Osteocyte (in vitro differentiated cells): ENCODE data around the gene TAF11L10. TPM values are rescaled to one million over a fixed set of nuclear protein-coding genes. Genes with fewer than 3 reads are reported as not detected.
A peak's percentile ranks its signal among the peaks of the same experiment; 100 is the strongest.
"Not testable (repeated sequence)": the region's sequence is repeated elsewhere in the genome, so short reads cannot be mapped to it uniquely, and the experiment has no call there.

ENCODE experiments used
- DNase-seq: peaks from one replicate; pipeline ENCODE4 v3.0.0; 2021; ENCODE audit warnings: mixed read lengths; ENCODE audit not compliant: unreplicated experiment; ENCODE audit errors: extremely low spot score
- H3K27ac Mint-ChIP-seq: one replicate; pipeline ENCODE4 v1.8.0; 2021; ENCODE audit warnings: mild to moderate bottlenecking, mixed read lengths; ENCODE audit not compliant: unreplicated experiment
- H3K27me3 Mint-ChIP-seq: one replicate; pipeline ENCODE4 v1.8.0; 2021; ENCODE audit warnings: mixed read lengths; ENCODE audit not compliant: unreplicated experiment
- H3K36me3 Mint-ChIP-seq: one replicate; pipeline ENCODE4 v1.8.0; 2021; ENCODE audit warnings: mixed read lengths; ENCODE audit not compliant: unreplicated experiment
- H3K4me1 Mint-ChIP-seq: one replicate; pipeline ENCODE4 v1.8.0; 2021; ENCODE audit warnings: mixed read lengths; ENCODE audit not compliant: unreplicated experiment
- H3K4me3 Mint-ChIP-seq: one replicate; pipeline ENCODE4 v1.8.0; 2021; ENCODE audit warnings: mild to moderate bottlenecking, moderate library complexity, mixed read lengths; ENCODE audit not compliant: unreplicated experiment
- H3K9me3 Mint-ChIP-seq: one replicate; pipeline ENCODE4 v1.8.0; 2021; ENCODE audit warnings: mixed read lengths; ENCODE audit not compliant: unreplicated experiment
- total RNA-seq: library from RNA; stranded (reverse); gene quantifications from 2 replicates; pipeline ENCODE4 v1.2.1, GENCODE V29; 2021
- TF ChIP-seq, protein P1 (sequence below): fragments of 200-600 bp; sonication (generic); IDR thresholded peaks from 2 replicates; pipeline ENCODE4 v1.5.0; 2021; ENCODE audit warnings: antibody characterized with exemption, mild to moderate bottlenecking, moderate library complexity

The TAF11L10 gene
- total RNA-seq, 1 donor from 2014 or later = not detected

- Mint-ChIP-seq H3K9me3 (peaks cover 7% of the 10 kb centered on the region), H3K4me1 (no peaks in the 10 kb centered on the region), H3K36me3 (no peaks in the 10 kb centered on the region), H3K4me3 (no peak overlapping the region), H3K27ac (no peak overlapping the region), H3K27me3 (peaks cover 3% of the 10 kb centered on the region)
- no peak for DNase-seq
- TF ChIP-seq, protein P1, sequence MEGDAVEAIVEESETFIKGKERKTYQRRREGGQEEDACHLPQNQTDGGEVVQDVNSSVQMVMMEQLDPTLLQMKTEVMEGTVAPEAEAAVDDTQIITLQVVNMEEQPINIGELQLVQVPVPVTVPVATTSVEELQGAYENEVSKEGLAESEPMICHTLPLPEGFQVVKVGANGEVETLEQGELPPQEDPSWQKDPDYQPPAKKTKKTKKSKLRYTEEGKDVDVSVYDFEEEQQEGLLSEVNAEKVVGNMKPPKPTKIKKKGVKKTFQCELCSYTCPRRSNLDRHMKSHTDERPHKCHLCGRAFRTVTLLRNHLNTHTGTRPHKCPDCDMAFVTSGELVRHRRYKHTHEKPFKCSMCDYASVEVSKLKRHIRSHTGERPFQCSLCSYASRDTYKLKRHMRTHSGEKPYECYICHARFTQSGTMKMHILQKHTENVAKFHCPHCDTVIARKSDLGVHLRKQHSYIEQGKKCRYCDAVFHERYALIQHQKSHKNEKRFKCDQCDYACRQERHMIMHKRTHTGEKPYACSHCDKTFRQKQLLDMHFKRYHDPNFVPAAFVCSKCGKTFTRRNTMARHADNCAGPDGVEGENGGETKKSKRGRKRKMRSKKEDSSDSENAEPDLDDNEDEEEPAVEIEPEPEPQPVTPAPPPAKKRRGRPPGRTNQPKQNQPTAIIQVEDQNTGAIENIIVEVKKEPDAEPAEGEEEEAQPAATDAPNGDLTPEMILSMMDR = no peak
Measured at GRCh38 chr5:17614872-17615605, 17.4 kb upstream of the TAF11L10 start.

DNA sequence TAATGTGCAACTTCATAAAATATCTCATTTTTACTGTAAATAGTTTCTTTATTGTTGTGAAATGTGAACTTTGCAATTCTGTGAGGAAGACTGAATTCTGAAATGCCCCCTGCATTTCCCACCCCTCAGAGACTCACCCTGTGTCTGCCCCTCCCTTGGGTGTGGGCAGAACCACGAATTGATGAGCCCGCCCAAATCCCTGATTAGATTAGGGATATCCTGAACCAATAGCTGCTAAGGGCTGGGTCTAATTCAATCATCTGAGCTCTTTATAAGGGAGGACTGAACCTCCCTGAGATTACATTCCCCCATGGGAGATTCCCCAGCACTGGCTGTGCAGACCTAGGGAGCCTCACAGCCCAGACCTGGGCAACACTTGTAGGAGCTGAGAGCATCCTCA is 12.5 kb upstream of the TAF11L10 start, which contains the start of gene TAF11L12:
TSS of gene TAF11L12 (plus strand) at position 301 of the 400 bp plus-strand sequence.
- DNase-seq, H3K4me1 Mint-ChIP-seq, H3K36me3 Mint-ChIP-seq, H3K9me3 Mint-ChIP-seq, H3K27ac Mint-ChIP-seq, H3K4me3 Mint-ChIP-seq, H3K27me3 Mint-ChIP-seq: not testable (repeated sequence)

DNA sequence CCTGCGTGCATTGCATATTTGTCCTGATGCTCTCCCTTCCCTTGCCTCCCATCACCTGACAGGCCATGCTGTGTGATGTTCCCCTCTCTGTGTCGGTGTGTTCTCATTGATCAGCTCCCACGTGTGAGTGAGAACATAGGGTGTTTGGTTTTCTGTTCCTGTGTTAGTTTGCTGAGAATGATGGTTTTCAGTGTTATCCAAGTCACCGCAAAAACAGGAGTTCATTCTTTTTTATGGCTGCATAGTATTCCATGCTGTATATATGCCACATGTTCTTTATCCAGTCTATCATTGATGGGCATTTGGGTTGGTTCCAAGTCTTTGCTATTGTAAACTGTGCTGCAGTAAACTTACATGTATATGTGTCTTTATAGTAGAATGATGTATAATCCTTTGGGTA is 9.8 kb upstream of the TAF11L10 start:
- H3K4me3 Mint-ChIP-seq, H3K27me3 Mint-ChIP-seq, H3K9me3 Mint-ChIP-seq, DNase-seq, H3K36me3 Mint-ChIP-seq, H3K27ac Mint-ChIP-seq: not testable (repeated sequence)
- peaks cover 17% of the 10 kb centered on the region for H3K4me1 Mint-ChIP-seq

GRCh38 chr5:17604951-17605350 is 7.3 kb upstream of the TAF11L10 start:
- TF ChIP-seq, protein P1 = no peak
- H3K27me3 Mint-ChIP-seq = no peaks in the 10 kb centered on the region
- no peaks in the 10 kb centered on the region for H3K36me3 Mint-ChIP-seq
- DNase-seq = no peak
- H3K27ac Mint-ChIP-seq = no peak overlapping the region
- H3K9me3 Mint-ChIP-seq = no peaks in the 10 kb centered on the region
- H3K4me1 Mint-ChIP-seq = peaks cover 17% of the 10 kb centered on the region
- H3K4me3 Mint-ChIP-seq = no peak overlapping the region

DNA sequence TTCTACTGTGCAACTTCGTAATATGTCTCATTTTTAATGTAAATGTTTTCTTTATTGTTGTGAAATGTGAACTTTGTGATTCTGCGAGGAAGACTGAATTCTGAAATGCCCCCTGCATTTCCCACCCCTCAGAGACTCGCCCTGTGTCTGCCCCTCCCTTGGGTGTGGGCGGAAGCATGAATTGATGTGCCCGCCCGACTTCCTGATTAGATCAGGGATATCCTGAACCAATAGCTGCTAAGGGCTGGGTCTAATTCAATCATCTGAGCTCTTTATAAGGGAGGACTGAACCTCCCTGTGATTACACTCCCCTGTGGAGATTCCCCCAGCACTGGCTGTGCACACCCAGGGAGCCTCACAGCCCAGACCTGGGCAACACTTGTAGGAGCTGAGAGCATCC is 6.3 kb upstream of the TAF11L10 start, which contains the start of gene TAF11L11:
TSS of gene TAF11L11 (plus strand) at position 304 of the 400 bp plus-strand sequence.
- H3K4me1 Mint-ChIP-seq = peaks cover 17% of the 10 kb centered on the region
- DNase-seq, H3K36me3 Mint-ChIP-seq, H3K27me3 Mint-ChIP-seq, H3K27ac Mint-ChIP-seq, H3K4me3 Mint-ChIP-seq, H3K9me3 Mint-ChIP-seq: not testable (repeated sequence)

- H3K4me1 Mint-ChIP-seq, H3K27ac Mint-ChIP-seq, H3K36me3 Mint-ChIP-seq, H3K4me3 Mint-ChIP-seq, H3K27me3 Mint-ChIP-seq, H3K9me3 Mint-ChIP-seq: not testable (repeated sequence)
- DNase-seq = peak; percentile 92
Measured at GRCh38 chr5:17594255-17594654, 3.4 kb downstream of the TAF11L10 start, which contains the start of gene TAF11L9. TSS of gene TAF11L9 (minus strand) at chr5:17594394.

DNA sequence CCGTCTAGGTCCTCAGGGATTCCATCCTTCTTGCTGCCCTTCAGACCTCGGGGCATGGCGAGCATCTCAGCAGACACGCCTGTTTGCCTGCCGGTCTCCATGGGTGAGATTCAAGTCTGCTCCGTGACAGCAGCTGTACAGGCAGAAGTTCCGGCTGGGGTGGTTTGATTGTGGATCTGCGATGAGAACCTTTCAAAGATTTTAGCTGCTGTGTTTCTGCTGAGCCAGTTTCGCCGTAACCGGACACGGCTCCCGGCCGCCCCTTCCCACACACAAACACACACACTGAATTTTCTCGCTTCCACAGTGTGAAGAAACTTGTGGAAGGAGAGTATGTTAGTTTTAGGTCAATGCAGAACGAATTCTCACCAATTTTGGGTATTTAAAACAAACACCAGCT is 6.8 kb downstream of the TAF11L10 start, which contains the start of gene TAF11L8:
TSS of gene TAF11L8 (minus strand) at position 101 of the 400 bp plus-strand sequence.
- not testable (repeated sequence) for H3K4me1 Mint-ChIP-seq, H3K36me3 Mint-ChIP-seq, H3K4me3 Mint-ChIP-seq, H3K9me3 Mint-ChIP-seq, DNase-seq, H3K27me3 Mint-ChIP-seq, H3K27ac Mint-ChIP-seq

- H3K36me3 Mint-ChIP-seq, H3K27me3 Mint-ChIP-seq, DNase-seq, H3K4me1 Mint-ChIP-seq, H3K27ac Mint-ChIP-seq, H3K9me3 Mint-ChIP-seq, H3K4me3 Mint-ChIP-seq: not testable (repeated sequence)
Measured at GRCh38 chr5:17585658-17586057, 12.0 kb downstream of the TAF11L10 start, which contains the start of gene TAF11L7. TSS of gene TAF11L7 (minus strand) at chr5:17585758.
